Activated CD8-positive, alpha-beta memory T cell treated with anti-CD3 and anti-CD28 coated beads for 36 hours (primary cell): ENCODE results near the gene MSI2. TPM values are rescaled to one million over a fixed set of nuclear protein-coding genes. Genes with fewer than 3 reads are reported as not detected.

Experiments
- CTCF ChIA-PET: fragments of 350-600 bp; sonication (Branson Sonifier 250); formaldehyde crosslinking; loops from one replicate; lab custom pipeline; 2021; ENCODE audit warnings: antibody characterized with exemption; lab: Charles Lee
- POLR2A ChIA-PET: fragments of 350-600 bp; sonication (Branson Sonifier 250); formaldehyde crosslinking; loops from one replicate; lab custom pipeline; 2021; ENCODE audit warnings: antibody characterized with exemption; lab: Charles Lee
- total RNA-seq, 2 experiments: library from RNA; stranded (reverse); gene quantifications; one replicate each; pipeline ENCODE4 v1.2.3, GENCODE V29; 2021

MSI2 gene
- total RNA-seq, 2 experiments from 2014 or later = 56.5 to 59.6 TPM

DNA sequence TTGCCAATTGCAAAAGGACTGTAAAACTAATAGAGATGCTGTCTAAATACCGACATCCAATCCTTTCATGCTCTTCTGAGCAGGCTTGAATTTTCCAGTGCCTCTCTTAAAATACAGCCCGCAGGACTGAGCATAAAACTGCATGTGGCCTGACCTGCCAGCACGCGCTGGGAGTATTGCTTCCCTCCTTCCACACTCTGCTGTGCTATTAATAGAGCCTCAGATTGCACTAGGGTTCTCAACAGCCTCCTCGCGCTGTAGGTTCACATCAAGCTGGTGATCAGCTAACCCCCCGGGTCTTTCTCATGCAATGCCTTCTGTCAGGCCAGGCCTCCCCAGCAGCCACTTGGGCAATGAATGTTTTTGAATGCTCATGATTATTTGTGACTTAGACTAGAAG, 14.2 kb upstream of the MSI2 start:
- ChIA-PET CTCF (interaction anchor here (0.6 to 3.0 kb wide), 8 partner anchors 9 to 423 kb away, joined by 3 to 17 read pairs (median 4); no protein-coding TSS in a partner anchor), POLR2A (no interaction called here)

DNA sequence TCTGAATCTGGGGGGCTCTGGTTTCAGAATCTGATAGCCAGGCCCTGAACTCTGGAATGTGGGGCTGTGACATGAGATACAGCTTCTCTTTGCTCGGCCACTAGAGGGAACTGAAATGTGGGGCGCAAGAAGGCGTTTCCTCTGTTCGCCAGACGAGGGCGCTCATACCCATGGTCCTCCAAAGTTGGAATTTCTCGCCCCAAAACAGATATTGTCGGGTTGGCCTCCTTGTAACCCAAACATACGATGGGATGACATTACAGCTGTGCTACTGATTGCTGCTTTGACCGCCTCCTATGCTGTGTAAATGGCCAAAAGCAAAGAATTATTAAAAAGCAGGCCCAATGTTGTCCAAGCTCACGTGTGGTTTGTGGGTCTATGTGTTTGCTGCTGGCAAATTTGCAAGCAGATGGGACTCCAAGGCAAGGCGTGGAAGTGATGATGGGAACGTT, 13.1 kb upstream of the MSI2 start:
- POLR2A ChIA-PET = interaction anchor here (0.6 kb wide), 3 partner anchors 25 to 489 kb away, joined by 3 to 12 read pairs (median 3); no protein-coding TSS in a partner anchor
- CTCF ChIA-PET = interaction anchor here (0.6 to 3.0 kb wide), 62 partner anchors 8 to 579 kb away, joined by 3 to 23 read pairs (median 4); no protein-coding TSS in a partner anchor

DNA sequence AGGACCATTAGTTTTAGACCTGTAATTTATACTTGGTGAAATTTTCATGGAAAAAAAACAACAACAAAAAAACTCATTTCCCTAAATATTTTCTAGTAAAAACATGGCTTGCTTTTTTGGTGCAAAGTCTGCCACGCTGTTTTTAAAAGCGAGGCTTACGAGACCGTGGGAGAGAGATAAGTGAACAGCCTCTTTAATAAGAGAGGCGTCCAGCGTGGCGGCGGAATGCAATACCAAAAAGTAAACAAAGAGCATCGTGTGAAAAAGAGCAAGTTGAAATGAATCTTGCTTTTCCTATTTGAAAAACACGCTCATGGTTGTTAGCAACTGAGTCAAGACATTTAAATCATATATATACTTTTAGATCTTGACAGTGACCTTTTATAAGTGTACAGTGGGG, 10.5 kb upstream of the MSI2 start:
- ChIA-PET CTCF (no interaction called here), POLR2A (no interaction called here)

DNA sequence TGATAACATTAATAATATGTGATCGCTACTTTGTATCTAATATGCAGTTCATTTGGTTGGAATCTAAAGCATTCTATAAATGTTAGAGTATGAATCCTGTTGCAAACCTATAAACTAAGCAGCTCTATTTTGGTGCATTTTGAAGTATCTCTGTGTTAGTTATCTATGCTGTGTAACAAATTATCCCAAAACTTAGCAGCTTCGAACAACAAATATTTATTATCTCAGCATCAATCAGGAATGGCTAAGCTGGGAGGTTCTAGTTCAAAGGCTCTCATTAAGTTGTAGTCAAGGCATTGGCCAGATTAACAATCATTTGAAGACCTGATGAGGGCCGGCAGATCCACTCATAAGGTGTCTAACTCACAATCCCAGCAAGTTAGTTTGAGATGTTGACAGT, 10.1 kb upstream of the MSI2 start:
- POLR2A ChIA-PET = no interaction called here

DNA sequence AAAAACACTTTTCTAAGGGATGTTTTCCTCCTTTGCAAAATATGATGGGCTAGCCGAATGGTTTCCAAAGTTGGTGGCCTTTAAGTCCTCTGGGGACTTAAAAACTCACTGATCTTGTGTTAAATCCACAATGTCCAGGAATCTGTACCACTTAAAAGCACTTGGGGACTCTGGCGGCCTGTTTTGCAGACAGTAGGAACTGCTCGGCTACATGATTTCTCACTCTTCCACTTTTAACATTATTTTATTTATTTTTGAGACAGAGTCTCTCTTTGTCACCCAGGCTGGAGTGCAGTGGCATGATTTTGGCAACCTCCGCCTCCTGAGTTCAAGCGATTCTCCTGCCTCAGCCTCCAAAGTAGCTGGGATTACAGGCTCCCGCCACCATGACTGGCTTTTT, 9.1 kb upstream of the MSI2 start:
- ChIA-PET POLR2A (no interaction called here), CTCF (interaction anchor here (0.6 kb wide), 1 partner anchor 1203 kb away, joined by 3 read pairs; no protein-coding TSS in a partner anchor)

More for the DNA sequence above, 10.1 kb upstream of the MSI2 start:
- CTCF ChIA-PET = interaction anchor here (0.6 kb wide), 1 partner anchor 1204 kb away, joined by 3 read pairs; no protein-coding TSS in a partner anchor

DNA sequence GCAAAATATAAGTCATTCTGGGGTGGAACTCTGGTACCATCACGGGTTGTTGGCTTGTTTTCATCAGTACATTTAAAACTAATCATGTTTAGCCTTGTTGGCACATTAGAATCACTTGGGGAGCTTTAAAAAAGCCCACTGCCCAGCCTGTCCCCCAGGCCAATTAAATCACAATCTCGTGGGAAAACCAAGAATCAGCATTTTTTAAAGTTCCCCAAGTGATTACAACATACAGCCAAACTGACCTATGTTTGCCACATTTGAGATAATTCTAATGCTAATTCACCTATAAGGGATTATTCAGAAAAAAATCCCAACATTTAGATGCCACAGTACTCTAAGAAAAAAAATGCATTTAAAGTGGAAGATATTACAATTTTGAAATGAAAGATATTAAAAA, 8.4 kb upstream of the MSI2 start:
- CTCF ChIA-PET = no interaction called here
- POLR2A ChIA-PET = no interaction called here

DNA sequence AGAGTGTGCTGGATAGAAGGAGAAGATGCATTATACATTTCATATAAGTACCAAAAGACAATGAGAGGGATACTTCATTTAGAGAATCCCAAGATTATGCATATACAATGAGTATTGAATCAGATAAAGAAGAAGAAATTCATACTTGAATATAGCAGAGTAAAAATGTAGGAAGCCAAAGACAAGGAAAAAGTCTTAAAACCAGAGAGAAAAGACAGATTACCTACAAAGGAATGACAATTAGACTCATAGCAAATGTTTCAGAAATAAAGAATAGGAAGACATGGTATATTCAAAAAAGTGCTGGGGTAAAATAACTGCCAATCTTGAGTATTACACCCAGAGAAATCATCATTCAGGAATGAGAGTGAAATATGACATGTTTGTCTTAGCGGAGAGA, 6.8 kb upstream of the MSI2 start:
- POLR2A ChIA-PET = no interaction called here
- CTCF ChIA-PET = interaction anchor here (0.7 kb wide), 1 partner anchor 333 kb away, joined by 3 read pairs; no protein-coding TSS in a partner anchor

DNA sequence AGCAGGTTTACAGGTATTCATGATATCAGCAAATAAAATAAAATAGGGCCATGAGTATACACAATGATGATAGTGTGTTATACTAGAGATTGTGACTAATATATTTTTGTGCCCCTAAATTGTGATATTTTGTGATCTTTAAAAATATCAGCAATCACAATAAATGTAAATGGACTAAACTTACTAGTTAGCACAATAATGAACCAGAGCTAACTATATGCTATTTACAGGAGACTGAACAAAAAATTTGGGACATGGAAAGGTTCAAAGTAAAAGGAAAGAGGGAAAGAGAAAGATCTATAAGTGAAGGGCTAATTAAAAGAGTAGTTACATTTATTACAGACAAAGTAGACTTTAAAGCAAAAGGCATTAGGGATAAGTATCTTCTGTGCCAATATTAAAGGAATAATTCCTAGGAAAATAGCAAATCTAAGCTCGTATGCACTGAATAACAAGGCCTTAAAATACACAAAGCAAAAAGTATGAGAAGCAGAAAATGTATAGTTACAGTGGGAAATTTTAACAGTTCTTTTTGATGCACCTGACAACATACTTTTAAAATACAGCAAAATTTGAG, 5.0 kb upstream of the MSI2 start:
- CTCF ChIA-PET = interaction anchor here (1.0 kb wide), 1 partner anchor 8 kb away, joined by 5 read pairs; no protein-coding TSS in a partner anchor
- POLR2A ChIA-PET = no interaction called here

DNA sequence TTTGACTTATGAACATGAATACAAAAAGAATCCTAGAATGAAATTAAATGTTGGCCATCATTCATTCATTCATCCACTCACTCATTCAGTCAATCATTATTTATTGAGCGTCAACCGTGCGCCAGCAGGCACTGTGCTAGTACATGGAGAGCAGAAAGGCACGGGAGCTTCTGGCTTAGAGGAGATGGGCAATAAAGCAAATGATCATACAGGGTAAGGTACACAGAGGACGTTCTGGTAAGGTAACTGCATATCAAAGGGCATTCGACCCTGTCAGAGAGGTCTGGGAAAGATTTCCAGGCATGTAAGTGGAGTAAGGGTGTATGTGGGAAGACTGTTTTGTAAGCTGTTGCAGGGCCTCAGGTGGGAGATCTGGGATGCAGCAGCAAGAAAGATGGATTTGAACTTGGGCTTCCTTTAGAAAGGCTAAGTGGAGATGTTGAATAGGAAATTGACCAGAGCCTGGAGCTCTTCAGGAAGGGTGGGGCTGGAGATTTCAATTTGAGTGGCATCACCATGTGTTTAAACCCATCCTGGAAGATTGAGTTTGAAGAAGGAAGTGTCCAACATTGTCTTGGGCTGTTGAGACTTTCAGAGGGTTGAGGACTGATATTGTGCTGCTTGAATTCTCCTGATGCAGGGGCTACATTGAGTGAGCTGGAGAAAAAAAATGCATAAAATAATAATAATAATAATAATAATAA, 2.8 kb upstream of the MSI2 start:
- ChIA-PET POLR2A (interaction anchor here (0.5 kb wide), 1 partner anchor 168 kb away, joined by 3 read pairs; no protein-coding TSS in a partner anchor), CTCF (interaction anchor here (0.5 to 2.3 kb wide), 2 partner anchors 10 to 489 kb away, joined by 3 to 15 read pairs; no protein-coding TSS in a partner anchor)

DNA sequence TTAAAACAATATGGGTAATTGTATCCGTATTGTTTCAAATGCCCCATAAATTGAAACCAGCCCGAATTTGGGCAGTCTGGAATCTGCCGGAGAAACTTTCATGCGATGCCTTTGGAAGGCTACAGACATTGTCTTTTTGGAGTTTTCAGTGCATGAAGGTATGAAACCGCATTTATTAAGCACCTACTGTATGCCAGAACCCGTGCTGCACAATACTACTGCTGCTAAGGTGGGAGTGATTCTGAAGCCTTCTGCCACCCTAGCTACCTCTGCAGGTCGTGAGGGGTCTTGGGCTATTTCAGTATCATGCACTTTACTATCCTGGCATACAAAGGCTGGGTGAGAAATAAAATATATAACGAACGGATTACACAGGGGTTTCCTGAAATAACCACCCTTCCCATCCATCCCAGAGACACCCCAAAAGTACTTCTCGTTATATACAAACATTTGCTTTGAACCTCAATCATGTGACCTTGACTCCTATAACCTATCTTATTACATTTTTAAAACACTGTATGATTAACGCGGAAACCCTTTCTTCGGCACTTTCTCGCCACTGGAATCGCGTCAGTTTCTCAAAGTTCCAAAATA, 1.0 kb upstream of the MSI2 start:
- CTCF ChIA-PET = interaction anchor here (0.5 to 2.3 kb wide), 2 partner anchors 12 to 27 kb away, joined by 3 to 15 read pairs; no protein-coding TSS in a partner anchor
- POLR2A ChIA-PET = no interaction called here

DNA sequence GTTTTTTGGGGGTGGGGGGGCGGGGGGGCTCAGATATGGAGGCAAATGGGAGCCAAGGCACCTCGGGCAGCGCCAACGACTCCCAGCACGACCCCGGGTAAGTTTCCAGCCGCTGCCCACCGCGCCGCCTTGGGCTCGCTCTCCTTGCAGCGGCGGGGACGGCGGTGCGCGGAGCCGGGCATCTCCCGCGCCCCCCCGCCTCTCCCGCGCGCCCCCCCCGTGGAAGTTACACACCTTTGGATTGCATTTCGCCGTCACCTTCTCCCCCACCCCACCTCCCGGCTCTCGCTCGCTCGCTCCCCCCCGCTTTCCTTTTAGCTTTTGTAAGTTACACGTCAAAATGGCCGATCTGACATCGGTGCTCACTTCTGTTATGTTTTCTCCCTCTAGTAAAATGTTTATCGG, 387 bp downstream of the MSI2 start:
- CTCF ChIA-PET = interaction anchor here (1.2 kb wide), 1 partner anchor 25 kb away, joined by 3 read pairs; no protein-coding TSS in a partner anchor
- POLR2A ChIA-PET = interaction anchor here (0.6 to 1.5 kb wide), 5 partner anchors 100 to 245 kb away, joined by 3 to 15 read pairs (median 6); no protein-coding TSS in a partner anchor

DNA sequence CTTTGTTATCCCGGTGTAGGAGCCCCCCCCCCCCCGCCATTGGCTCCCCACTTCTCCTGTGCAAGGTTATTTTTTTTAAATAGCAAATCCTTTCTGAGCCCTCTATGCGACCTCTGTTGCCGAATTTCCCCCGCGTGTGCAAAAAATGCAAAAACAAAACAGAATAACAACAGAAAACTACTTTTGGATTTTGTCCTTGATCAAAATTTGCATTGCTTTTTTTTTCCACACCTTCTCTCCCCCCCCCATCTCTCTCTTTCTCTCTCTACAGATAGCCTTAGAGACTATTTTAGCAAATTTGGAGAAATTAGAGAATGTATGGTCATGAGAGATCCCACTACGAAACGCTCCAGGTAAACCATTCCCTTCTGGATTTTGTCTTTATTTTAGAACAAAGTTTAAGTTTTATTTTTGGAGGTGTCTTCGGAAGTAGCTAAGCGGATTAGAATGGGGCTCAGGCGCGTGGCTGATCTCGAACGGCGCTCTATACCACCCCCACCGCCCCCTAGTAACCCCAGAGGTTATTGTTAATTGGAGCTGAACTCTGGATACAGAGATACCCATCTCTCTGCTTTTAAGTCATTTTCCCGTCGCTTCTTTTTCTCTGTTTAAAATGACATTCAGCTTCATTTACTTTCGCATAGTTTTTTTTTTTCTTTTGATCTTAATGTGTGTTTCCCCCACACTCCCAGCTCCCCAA, 1.0 kb downstream of the MSI2 start:
- ChIA-PET POLR2A (interaction anchor here (0.6 to 1.5 kb wide), 10 partner anchors 18 to 731 kb away, joined by 3 to 15 read pairs (median 6); partner anchors contain the start of gene TRIM25), CTCF (interaction anchor here (0.6 to 1.5 kb wide), 6 partner anchors 9 to 203 kb away, joined by 3 to 14 read pairs (median 3); no protein-coding TSS in a partner anchor)

DNA sequence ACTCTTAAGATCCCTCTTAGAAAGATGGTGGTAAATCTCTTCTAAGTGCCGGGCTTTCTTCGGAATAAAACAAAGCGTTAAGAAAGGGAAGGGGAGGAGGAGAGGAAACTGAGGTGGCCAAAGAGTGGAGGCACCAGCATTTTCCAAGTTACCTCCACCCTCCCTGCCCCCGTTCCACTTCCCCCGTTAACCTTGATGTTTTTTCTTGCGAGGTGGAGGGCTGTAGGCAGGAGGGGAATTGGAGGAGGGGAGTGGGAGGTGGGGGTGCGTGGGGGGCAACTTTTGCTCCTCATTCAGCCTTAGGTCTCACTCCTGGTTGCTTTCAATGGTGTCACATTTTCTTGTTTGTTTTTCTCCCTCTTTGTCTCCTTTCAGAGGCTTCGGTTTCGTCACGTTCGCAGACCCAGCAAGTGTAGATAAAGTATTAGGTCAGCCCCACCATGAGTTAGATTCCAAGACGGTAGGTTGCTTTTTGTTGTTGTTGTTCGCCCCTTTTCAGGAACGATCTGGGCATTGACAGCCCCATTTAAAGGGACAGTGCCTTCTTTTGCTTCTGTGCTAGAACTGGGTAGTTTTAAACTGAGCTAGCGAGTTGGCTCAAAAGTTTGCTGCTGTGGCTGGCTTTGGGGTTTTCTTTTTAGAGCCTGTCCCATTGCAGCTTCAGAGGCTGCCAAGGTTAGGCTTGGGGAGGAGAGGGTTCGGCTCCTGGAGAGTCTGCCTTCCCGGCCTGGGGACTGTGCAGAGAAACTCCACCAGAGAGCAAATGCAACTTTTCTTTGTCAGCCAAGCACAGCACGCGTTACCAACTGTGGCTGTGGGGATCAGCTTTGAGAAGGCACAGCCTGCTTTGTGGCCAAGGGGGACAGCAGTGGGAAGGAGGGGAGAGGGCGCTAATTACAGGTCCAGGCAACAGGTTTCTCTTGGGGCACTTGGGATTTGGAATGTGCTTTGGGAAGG, 1.9 kb downstream of the MSI2 start:
- ChIA-PET POLR2A (interaction anchor here (0.6 to 1.5 kb wide), 7 partner anchors 19 to 750 kb away, joined by 3 to 9 read pairs (median 5); partner anchors contain the start of gene TRIM25), CTCF (interaction anchor here (0.6 to 1.5 kb wide), 6 partner anchors 8 to 203 kb away, joined by 3 to 14 read pairs (median 3); no protein-coding TSS in a partner anchor)

DNA sequence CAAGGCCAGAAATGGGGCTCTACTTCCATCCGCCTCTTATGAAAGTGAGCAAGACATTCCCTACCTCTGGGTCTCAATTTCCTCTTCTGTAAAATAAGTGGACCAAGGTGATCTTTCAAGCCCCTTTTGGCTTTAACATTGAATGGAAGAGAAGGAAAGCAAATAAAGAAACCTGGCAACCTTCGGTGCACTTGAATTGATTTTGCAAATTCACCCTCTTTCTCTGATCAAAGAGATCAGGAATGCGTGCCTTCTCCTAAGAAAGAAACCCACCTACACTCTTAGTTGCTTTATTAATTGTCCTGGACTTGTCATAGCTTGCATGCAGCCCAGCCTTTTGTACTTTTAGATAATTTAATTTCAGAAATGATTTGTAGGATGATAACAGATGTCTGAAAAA, 3.0 kb downstream of the MSI2 start:
- ChIA-PET CTCF (no interaction called here), POLR2A (interaction anchor here (0.6 kb wide), 1 partner anchor 12 kb away, joined by 5 read pairs; no protein-coding TSS in a partner anchor)

DNA sequence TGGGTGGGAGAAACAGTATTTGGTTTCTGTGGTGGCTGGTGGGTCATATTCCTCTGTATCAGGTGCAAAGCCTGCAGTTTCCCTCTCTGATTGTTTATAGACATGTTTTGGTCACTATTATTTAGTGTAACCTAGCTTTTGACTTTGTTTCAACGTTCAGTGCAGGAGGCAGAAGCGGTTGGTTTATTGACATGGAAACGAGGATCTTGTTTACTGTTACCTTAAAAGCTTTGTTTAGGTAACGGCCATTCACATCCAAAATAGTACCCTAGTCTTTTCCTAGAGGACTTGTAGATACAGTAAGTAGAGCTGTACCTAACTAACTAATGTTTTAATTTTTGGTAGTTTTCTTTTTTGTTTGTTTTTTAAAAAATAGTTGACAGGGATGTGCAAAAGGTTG, 3.5 kb downstream of the MSI2 start:
- CTCF ChIA-PET = no interaction called here
- POLR2A ChIA-PET = interaction anchor here (0.6 kb wide), 1 partner anchor 12 kb away, joined by 5 read pairs; no protein-coding TSS in a partner anchor

DNA sequence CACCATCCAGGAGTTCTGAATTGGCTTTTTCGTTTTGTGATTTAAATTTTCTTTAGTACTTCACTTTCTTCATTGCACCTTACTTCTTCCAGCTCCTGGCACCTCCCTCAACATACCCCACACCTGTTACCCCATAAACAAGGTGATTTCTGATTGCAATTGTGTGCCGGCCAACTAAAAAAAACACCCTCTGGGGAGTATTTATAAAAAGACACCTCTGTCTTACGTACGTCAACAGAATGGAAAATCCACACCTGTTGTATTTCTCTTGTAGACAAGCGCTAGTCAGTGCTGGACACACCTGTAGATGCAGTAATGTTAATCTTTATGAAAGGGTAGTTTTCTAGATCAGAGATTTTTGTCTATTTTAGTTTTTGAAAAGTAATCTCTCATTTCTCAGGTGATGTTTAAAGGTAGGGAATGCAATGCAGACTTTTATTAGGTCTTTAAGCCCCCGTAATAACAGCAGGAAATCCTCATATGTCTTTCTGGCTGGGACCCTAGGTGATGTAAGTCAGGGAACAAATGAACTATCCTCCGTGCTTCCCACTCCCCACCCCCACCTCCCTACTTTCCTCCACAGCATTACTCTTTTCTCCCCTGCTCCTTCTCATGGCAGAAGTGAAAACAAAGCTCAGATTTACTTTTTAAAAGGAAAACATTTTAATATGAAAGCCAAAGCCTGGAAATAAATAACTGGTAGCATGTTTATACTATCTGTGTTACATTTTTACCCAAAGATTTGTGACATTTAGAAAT, 4.2 kb downstream of the MSI2 start:
- ChIA-PET POLR2A (no interaction called here), CTCF (interaction anchor here (0.7 to 1.1 kb wide), 2 partner anchors 17 to 179 kb away, joined by 3 to 4 read pairs; no protein-coding TSS in a partner anchor)
